ENCODE data around the gene MSRB2.

MSRB2 gene

GRCh38 chr10:23099079-23099478 lies 3.7 kb downstream of the MSRB2 start:
- Histone ChIP-seq H3K27ac (ENCODE audit: low read depth, low read length) (no peak overlapping the region), H3K79me2 (ENCODE audit: control insufficient read depth, low read length) (peaks cover 18% of the 10 kb centered on the region), H3K27me3 (ENCODE audit: control insufficient read depth, low read length) (no peaks in the 10 kb centered on the region), H4K20me1 (ENCODE audit: control insufficient read depth, insufficient read depth, low read depth, low read length) (peaks cover 3% of the 10 kb centered on the region; the same call in 1 of the 2 replicates), H3K4me1 (ENCODE audit: control insufficient read depth, low read length) (peaks cover 29% of the 10 kb centered on the region), H3K4me3 (ENCODE audit: low read length) (no peak overlapping the region), H3K9me2 (replicated peaks; ENCODE audit: control insufficient read depth, low read length) (no peaks in the 10 kb centered on the region), H3K36me3 (ENCODE audit: control insufficient read depth, low read length) (peaks cover 4% of the 10 kb centered on the region), H3K4me2 (ENCODE audit: low read length) (no peak overlapping the region), H3F3A (ENCODE audit: control insufficient read depth, insufficient read depth) (no peaks in the 10 kb centered on the region), H3K9me3 (ENCODE audit: control insufficient read depth, insufficient read depth, low read length) (no peaks in the 10 kb centered on the region)
- TF ChIP-seq CTCF (IDR thresholded peaks at IDR 0.05; ENCODE audit: low read depth, low read length, poor library complexity, severe bottlenecking) (no peak), EZH2phosphoT487 (IDR thresholded peaks at IDR 0.05; ENCODE audit: borderline replicate concordance, low read length) (no peak)

- no peak for TF ChIP-seq CTCF (IDR thresholded peaks at IDR 0.05; ENCODE audit: low read depth, low read length, poor library complexity, severe bottlenecking)
- TF ChIP-seq EZH2phosphoT487 (IDR thresholded peaks at IDR 0.05; ENCODE audit: borderline replicate concordance, low read length), result no peak
- Histone ChIP-seq H3K27me3 (ENCODE audit: control insufficient read depth, low read length) (no peaks in the 10 kb centered on the region), H3K27ac (ENCODE audit: low read depth, low read length) (no peak overlapping the region), H3K4me1 (ENCODE audit: control insufficient read depth, low read length) (peaks cover 28% of the 10 kb centered on the region), H4K20me1 (ENCODE audit: control insufficient read depth, insufficient read depth, low read depth, low read length) (peaks cover 3% of the 10 kb centered on the region; the same call in 1 of the 2 replicates), H3K4me3 (ENCODE audit: low read length) (no peak overlapping the region), H3K79me2 (ENCODE audit: control insufficient read depth, low read length) (peaks cover 18% of the 10 kb centered on the region), H3K9me3 (ENCODE audit: control insufficient read depth, insufficient read depth, low read length) (no peaks in the 10 kb centered on the region), H3K4me2 (ENCODE audit: low read length) (no peak overlapping the region), H3K36me3 (ENCODE audit: control insufficient read depth, low read length) (peaks cover 10% of the 10 kb centered on the region), H3K9me2 (replicated peaks; ENCODE audit: control insufficient read depth, low read length) (no peaks in the 10 kb centered on the region), H3F3A (ENCODE audit: control insufficient read depth, insufficient read depth) (no peaks in the 10 kb centered on the region)
These were observed 4.4 kb downstream of the MSRB2 start for GRCh38 chr10:23099816-23100215.

- Histone ChIP-seq H3K9me3 (ENCODE audit: control insufficient read depth, insufficient read depth, low read length) (no peaks in the 10 kb centered on the region), H3K4me1 (ENCODE audit: control insufficient read depth, low read length) (peaks cover 25% of the 10 kb centered on the region), H3K27ac (ENCODE audit: low read depth, low read length) (no peak overlapping the region), H3K36me3 (ENCODE audit: control insufficient read depth, low read length) (peaks cover 11% of the 10 kb centered on the region), H3K79me2 (ENCODE audit: control insufficient read depth, low read length) (peaks cover 18% of the 10 kb centered on the region), H3K4me2 (ENCODE audit: low read length) (no peak overlapping the region), H3K9me2 (replicated peaks; ENCODE audit: control insufficient read depth, low read length) (no peaks in the 10 kb centered on the region), H3F3A (ENCODE audit: control insufficient read depth, insufficient read depth) (no peaks in the 10 kb centered on the region), H3K4me3 (ENCODE audit: low read length) (no peak overlapping the region), H4K20me1 (ENCODE audit: control insufficient read depth, insufficient read depth, low read depth, low read length) (peaks cover 3% of the 10 kb centered on the region; the same call in 1 of the 2 replicates), H3K27me3 (ENCODE audit: control insufficient read depth, low read length) (no peaks in the 10 kb centered on the region)
- TF ChIP-seq EZH2phosphoT487 (IDR thresholded peaks at IDR 0.05; ENCODE audit: borderline replicate concordance, low read length) (no peak), CTCF (IDR thresholded peaks at IDR 0.05; ENCODE audit: low read depth, low read length, poor library complexity, severe bottlenecking) (no peak)
These were observed 5.1 kb downstream of the MSRB2 start for GRCh38 chr10:23100331-23101030.
